ENCODE results near the gene TCF7L1.

DNA sequence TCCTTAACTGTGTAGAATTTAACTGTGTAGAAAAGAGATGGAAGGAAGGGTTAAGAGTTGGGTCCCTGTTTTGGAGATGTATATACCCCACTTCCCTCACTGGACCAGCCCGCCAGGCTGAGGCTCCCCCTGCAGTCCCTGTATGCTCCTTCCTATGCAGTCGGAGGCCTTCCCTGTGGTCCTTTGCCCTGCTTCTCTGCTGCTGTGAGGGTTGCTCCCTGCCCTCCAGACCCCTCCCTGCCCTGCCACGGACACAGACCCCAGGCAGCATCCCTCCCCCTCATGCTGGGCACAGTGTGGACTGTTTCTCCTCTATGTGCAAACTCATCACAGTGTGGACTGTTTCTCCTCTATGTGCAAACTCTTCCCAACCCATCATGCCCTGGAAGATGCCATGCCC, 105.9 kb downstream of the TCF7L1 start:
- no peak for TF ChIP-seq CREB1 (IDR thresholded peaks at IDR 0.05; ENCODE audit: low read depth)
- TF ChIP-seq RAD21 (IDR thresholded peaks at IDR 0.05; ENCODE audit: low read depth), result no peak
- no peak for TF ChIP-seq TAF1 (IDR thresholded peaks at IDR 0.05; ENCODE audit: low read depth)
- TF ChIP-seq EGR1 (IDR thresholded peaks at IDR 0.05), result no peak
- TF ChIP-seq TEAD4 (IDR thresholded peaks at IDR 0.05), result no peak
- TF ChIP-seq EP300 (IDR thresholded peaks at IDR 0.05; ENCODE audit: borderline replicate concordance), result no peak
- TF ChIP-seq FOXM1 (IDR thresholded peaks at IDR 0.05; ENCODE audit: borderline replicate concordance, low read depth), result no peak
- no peak for TF ChIP-seq YY1 (IDR thresholded peaks at IDR 0.05; ENCODE audit: low read depth)
- TF ChIP-seq CEBPB (IDR thresholded peaks at IDR 0.05), result no peak
- TF ChIP-seq, protein P1, sequence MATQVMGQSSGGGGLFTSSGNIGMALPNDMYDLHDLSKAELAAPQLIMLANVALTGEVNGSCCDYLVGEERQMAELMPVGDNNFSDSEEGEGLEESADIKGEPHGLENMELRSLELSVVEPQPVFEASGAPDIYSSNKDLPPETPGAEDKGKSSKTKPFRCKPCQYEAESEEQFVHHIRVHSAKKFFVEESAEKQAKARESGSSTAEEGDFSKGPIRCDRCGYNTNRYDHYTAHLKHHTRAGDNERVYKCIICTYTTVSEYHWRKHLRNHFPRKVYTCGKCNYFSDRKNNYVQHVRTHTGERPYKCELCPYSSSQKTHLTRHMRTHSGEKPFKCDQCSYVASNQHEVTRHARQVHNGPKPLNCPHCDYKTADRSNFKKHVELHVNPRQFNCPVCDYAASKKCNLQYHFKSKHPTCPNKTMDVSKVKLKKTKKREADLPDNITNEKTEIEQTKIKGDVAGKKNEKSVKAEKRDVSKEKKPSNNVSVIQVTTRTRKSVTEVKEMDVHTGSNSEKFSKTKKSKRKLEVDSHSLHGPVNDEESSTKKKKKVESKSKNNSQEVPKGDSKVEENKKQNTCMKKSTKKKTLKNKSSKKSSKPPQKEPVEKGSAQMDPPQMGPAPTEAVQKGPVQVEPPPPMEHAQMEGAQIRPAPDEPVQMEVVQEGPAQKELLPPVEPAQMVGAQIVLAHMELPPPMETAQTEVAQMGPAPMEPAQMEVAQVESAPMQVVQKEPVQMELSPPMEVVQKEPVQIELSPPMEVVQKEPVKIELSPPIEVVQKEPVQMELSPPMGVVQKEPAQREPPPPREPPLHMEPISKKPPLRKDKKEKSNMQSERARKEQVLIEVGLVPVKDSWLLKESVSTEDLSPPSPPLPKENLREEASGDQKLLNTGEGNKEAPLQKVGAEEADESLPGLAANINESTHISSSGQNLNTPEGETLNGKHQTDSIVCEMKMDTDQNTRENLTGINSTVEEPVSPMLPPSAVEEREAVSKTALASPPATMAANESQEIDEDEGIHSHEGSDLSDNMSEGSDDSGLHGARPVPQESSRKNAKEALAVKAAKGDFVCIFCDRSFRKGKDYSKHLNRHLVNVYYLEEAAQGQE (IDR thresholded peaks at IDR 0.05; ENCODE audit: low read depth), result no peak
- TF ChIP-seq, protein P2, sequence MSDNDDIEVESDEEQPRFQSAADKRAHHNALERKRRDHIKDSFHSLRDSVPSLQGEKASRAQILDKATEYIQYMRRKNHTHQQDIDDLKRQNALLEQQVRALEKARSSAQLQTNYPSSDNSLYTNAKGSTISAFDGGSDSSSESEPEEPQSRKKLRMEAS (IDR thresholded peaks at IDR 0.05), result no peak
